GM12878 (cell line): Measurements from ENCODE around the gene NTPCR. TPM values are rescaled to one million over a fixed set of nuclear protein-coding genes. Genes with fewer than 3 reads are reported as not detected.

Experiments
- ATAC-seq: fragments of 200-7000 bp; cut with Tn5 transposase; 3 replicates; pipeline ENCODE4 v1.9.1; 2020; ENCODE audit warnings: mild to moderate bottlenecking, moderate library complexity
- BruUV-seq: library from RNA; stranded (reverse); fragments of 400-500 nt; replicated peaks from 2 replicates; lab custom pipeline; 2021; lab: Mats Ljungman, UMichigan
- CTCF ChIA-PET: fragments of 300-600 bp; sonication (Branson Sonifier 250); formaldehyde crosslinking; extraction: SDS; loops from one replicate; lab custom pipeline; 2021; ENCODE audit warnings: inconsistent platforms; lab: Yijun Ruan, JAX
- POLR2A ChIA-PET: fragments of 350-600 bp; formaldehyde crosslinking; extraction: SDS; loops from one replicate; lab custom pipeline; 2021; ENCODE audit warnings: inconsistent platforms; lab: Charles Lee
- RAD21 ChIA-PET: fragments of 300-600 bp; sonication (Branson Sonifier 250); formaldehyde crosslinking; loops from one replicate; lab custom pipeline; 2023; ENCODE audit warnings: antibody characterized with exemption; ENCODE audit not compliant: unreplicated experiment; lab: Charles Lee
- SMC1A ChIA-PET: fragments of 300-600 bp; sonication (Branson Sonifier 250); formaldehyde crosslinking; loops from one replicate; lab custom pipeline; 2023; ENCODE audit not compliant: unreplicated experiment, uncharacterized antibody; lab: Charles Lee
- DNase-seq: peaks from one replicate; pipeline ENCODE4 v3.0.0-alpha.2; 2011; ENCODE audit warnings: low read depth, low spot score
- FAIRE-seq: peaks from 3 replicates; lab custom pipeline; 2011; peaks lifted over from hg19 to GRCh38; lab: Jason Lieb, UNC
- H2AFZ ChIP-seq: 2 replicates; pipeline ENCODE4 v1.6.0; 2011; ENCODE audit warnings: low read depth, low read length, control low read depth; ENCODE audit not compliant: control insufficient read depth
- H3K27ac ChIP-seq: 2 replicates; pipeline ENCODE4 v1.5.1; 2011; ENCODE audit warnings: control low read depth; ENCODE audit not compliant: control insufficient read depth, insufficient read depth
- H3K27me3 ChIP-seq, 2 experiments: replicated peaks in 1 of 2; 2 replicates each; pipeline versions ENCODE4 v1.6.0 to v1.6.1; 2011; ENCODE audit warnings: low read length in 1 of 2; ENCODE audit not compliant: control insufficient read depth in 2 of 2, insufficient read depth in 2 of 2
- H3K36me3 ChIP-seq, 2 experiments: 2 replicates each; pipeline ENCODE4 v1.5.1; 2011; ENCODE audit warnings: low read length in 1 of 2; ENCODE audit not compliant: control insufficient read depth in 2 of 2, insufficient read depth in 2 of 2
- H3K4me1 ChIP-seq: 2 replicates; pipeline ENCODE4 v1.6.1; 2011; ENCODE audit warnings: mild to moderate bottlenecking, low read length, moderate library complexity, mixed read lengths; ENCODE audit not compliant: control insufficient read depth, insufficient read depth
- H3K4me2 ChIP-seq: 2 replicates; pipeline ENCODE4 v1.6.0; 2011; ENCODE audit warnings: control low read depth; ENCODE audit not compliant: control insufficient read depth, insufficient read depth
- H3K4me3 ChIP-seq: fragments of 200-600 bp; sonication (generic); 2 replicates; pipeline ENCODE4 v1.5.1; 2016
- H3K79me2 ChIP-seq: 2 replicates; pipeline ENCODE4 v1.6.0; 2011; ENCODE audit warnings: low read length; ENCODE audit not compliant: control insufficient read depth, insufficient read depth
- H3K9ac ChIP-seq: 2 replicates; pipeline ENCODE4 v1.8.0; 2011; ENCODE audit warnings: low read length, control low read depth, mixed read lengths; ENCODE audit not compliant: control insufficient read depth, insufficient read depth
- H3K9me3 ChIP-seq: replicated peaks from 3 replicates; pipeline ENCODE4 v1.5.1; 2011; ENCODE audit warnings: mild to moderate bottlenecking, low read length; ENCODE audit not compliant: control insufficient read depth, insufficient read depth
- H4K20me1 ChIP-seq: 2 replicates; pipeline ENCODE4 v1.6.0; 2011; ENCODE audit not compliant: control insufficient read depth, insufficient read depth
- CBFB ChIP-seq: IDR thresholded peaks from 2 replicates; pipeline ENCODE4 v1.6.1; 2016; ENCODE audit warnings: antibody characterized with exemption, low read depth
- CEBPB ChIP-seq, 2 experiments: fragments of 150-350 bp in 1 of 2; IDR thresholded peaks; 2 replicates each; pipeline ENCODE4 v1.6.1; 2012 to 2014; ENCODE audit warnings: low read depth in 2 of 2, low read length in 2 of 2, borderline replicate concordance in 1 of 2, inconsistent platforms in 1 of 2
- EP300 ChIP-seq, 2 experiments: fragments of 150-350 bp in 1 of 2; IDR thresholded peaks; 2 replicates each; pipeline ENCODE4 v1.6.1; 2011 to 2012; ENCODE audit warnings: low read depth in 2 of 2, low read length in 2 of 2, borderline replicate concordance in 1 of 2, improper control_type of control experiment in 1 of 2, inconsistent platforms in 1 of 2; ENCODE audit not compliant: control insufficient read depth in 1 of 2
- HDAC2 ChIP-seq: fragments of 200-600 bp; sonication (generic); IDR thresholded peaks from 2 replicates; pipeline ENCODE4 v1.6.1; 2017
- KAT2A ChIP-seq: conservative IDR thresholded peaks from 2 replicates; pipeline ENCODE4 v1.6.1; 2011; ENCODE audit warnings: low read depth, low read length; ENCODE audit not compliant: control insufficient read depth
- MAX ChIP-seq: IDR thresholded peaks from 2 replicates; pipeline ENCODE4 v1.6.1; 2012; ENCODE audit warnings: low read depth, low read length, improper control_type of control experiment
- MTA3 ChIP-seq: IDR thresholded peaks from 2 replicates; pipeline ENCODE4 v1.6.1; 2012; ENCODE audit warnings: low read length, inconsistent platforms, borderline replicate concordance
- MXI1 ChIP-seq: fragments of 150-350 bp; IDR thresholded peaks from 2 replicates; pipeline ENCODE4 v1.6.1; 2011; ENCODE audit warnings: low read depth, mild to moderate bottlenecking, inconsistent platforms, low read length, improper control_type of control experiment
- SMC3 ChIP-seq: IDR thresholded peaks from 2 replicates; pipeline ENCODE4 v1.6.1; 2011; ENCODE audit warnings: low read length, improper control_type of control experiment, borderline replicate concordance
- SUZ12 ChIP-seq: fragments of 200-600 bp; sonication (generic); IDR thresholded peaks from one replicate; pipeline ENCODE4 v1.6.1; 2018; ENCODE audit warnings: antibody characterized with exemption, mild to moderate bottlenecking; ENCODE audit not compliant: unreplicated experiment
- TBL1XR1 ChIP-seq: IDR thresholded peaks from 2 replicates; pipeline ENCODE4 v1.6.1; 2012; ENCODE audit warnings: low read depth, low read length, improper control_type of control experiment
- ZNF217 ChIP-seq: fragments of 450-650 bp; IDR thresholded peaks from 2 replicates; pipeline ENCODE4 v1.6.1; 2017; ENCODE audit warnings: antibody characterized with exemption, mild to moderate bottlenecking
- WGBS: methylation state at CpG from one replicate; pipeline ENCODE4 v1.1.6; 2016; ENCODE audit warnings: low lambda C conversion rate; ENCODE audit not compliant: insufficient replicate concordance, insufficient coverage; ENCODE audit errors: missing lambda C conversion rate; 5-methylcytosine and 5-hydroxymethylcytosine counted together
- in situ Hi-C: fragments of 300-500 bp; cut with MboI; formaldehyde crosslinking; loops from 9 replicates; pipeline ENCODE4 v1.14.3; 2018; ENCODE audit warnings: mixed read lengths
- intact Hi-C: fragments of 100-400 bp; cut with micrococcal nuclease; formaldehyde crosslinking; loops from one replicate; pipeline ENCODE4 v1.14.2; 2022; ENCODE audit not compliant: unreplicated experiment
- polyA plus RNA-seq, 11 experiments: library from polyadenylated mRNA; depleted of rRNA in 4 of 11; unstranded in 6 of 11; stranded (reverse) in 5 of 11; fragments of >200 nt; fragmentation: Nextera tagmentation in 4 of 11; fragmentation: Illumina TruSeq in 1 of 11; extraction: Ambion mirVana in 4 of 11; extraction: Trizol in 1 of 11; gene quantifications; 1 replicate in 1 of 11; 2 replicates in 10 of 11; pipeline versions ENCODE4 v1.2.1 to v1.2.3, GENCODE V29; 2011 to 2016; ENCODE audit warnings: inconsistent platforms in 2 of 11, missing spikeins in 2 of 11, low read depth in 1 of 11
- total RNA-seq, 4 experiments: library from RNA; depleted of rRNA in 3 of 4; stranded (reverse); fragments of >200 nt in 3 of 4; fragmentation: Illumina TruSeq in 1 of 4; extraction: Trizol in 1 of 4; gene quantifications; 2 replicates each; pipeline versions ENCODE4 v1.2.1 to v1.2.3, GENCODE V29; 2013 to 2021
- TF ChIP-seq, protein P1 (sequence below): IDR thresholded peaks from 2 replicates; pipeline ENCODE4 v1.6.1; 2011; ENCODE audit warnings: mild to moderate bottlenecking, low read depth, low read length, moderate library complexity; ENCODE audit not compliant: insufficient replicate concordance
- TF ChIP-seq, protein P2 (sequence below): IDR thresholded peaks from 2 replicates; pipeline ENCODE4 v1.6.1; 2011; ENCODE audit warnings: borderline replicate concordance, low read depth, mild to moderate bottlenecking, moderate library complexity, low read length; ENCODE audit not compliant: insufficient read depth, poor library complexity, severe bottlenecking
- TF ChIP-seq, protein P3 (sequence below): IDR thresholded peaks from 2 replicates; pipeline ENCODE4 v1.6.1; 2011; ENCODE audit warnings: low read depth, low read length, improper control_type of control experiment, borderline replicate concordance
- TF ChIP-seq, protein P4 (sequence below): IDR thresholded peaks from 2 replicates; pipeline ENCODE4 v1.6.1; 2012; ENCODE audit warnings: low read depth, low read length, improper control_type of control experiment

Gene NTPCR
- total and polyA plus RNA-seq, 10 of the 15 experiments (the other 5 are each of a cell fraction or from before 2014, with no cell fraction given) = 25.4 to 109 (median 56.6) TPM

DNA sequence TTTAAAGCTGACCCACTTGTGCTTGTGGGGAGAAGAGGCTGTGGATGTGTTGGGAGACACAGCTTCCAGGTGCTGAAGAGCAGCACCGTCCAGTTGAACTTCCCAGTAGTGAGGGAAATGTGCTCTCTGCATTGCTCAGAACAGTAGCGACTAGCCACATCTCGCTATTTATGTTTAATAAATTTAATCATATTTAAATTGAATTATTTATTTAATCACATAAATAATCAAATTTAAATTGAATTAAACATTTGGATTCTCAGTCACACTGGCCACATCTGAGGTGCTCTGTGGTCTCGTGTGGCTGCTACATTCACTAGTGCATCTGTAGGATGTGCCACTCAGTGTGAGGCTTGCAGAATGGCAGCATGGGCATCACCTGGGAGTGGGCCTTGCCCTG is 20.1 kb downstream of the NTPCR start (continued):
- TF ChIP-seq, protein P1, sequence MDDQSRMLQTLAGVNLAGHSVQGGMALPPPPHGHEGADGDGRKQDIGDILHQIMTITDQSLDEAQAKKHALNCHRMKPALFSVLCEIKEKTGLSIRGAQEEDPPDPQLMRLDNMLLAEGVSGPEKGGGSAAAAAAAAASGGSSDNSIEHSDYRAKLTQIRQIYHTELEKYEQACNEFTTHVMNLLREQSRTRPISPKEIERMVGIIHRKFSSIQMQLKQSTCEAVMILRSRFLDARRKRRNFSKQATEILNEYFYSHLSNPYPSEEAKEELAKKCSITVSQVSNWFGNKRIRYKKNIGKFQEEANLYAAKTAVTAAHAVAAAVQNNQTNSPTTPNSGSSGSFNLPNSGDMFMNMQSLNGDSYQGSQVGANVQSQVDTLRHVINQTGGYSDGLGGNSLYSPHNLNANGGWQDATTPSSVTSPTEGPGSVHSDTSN = no peak

DNA sequence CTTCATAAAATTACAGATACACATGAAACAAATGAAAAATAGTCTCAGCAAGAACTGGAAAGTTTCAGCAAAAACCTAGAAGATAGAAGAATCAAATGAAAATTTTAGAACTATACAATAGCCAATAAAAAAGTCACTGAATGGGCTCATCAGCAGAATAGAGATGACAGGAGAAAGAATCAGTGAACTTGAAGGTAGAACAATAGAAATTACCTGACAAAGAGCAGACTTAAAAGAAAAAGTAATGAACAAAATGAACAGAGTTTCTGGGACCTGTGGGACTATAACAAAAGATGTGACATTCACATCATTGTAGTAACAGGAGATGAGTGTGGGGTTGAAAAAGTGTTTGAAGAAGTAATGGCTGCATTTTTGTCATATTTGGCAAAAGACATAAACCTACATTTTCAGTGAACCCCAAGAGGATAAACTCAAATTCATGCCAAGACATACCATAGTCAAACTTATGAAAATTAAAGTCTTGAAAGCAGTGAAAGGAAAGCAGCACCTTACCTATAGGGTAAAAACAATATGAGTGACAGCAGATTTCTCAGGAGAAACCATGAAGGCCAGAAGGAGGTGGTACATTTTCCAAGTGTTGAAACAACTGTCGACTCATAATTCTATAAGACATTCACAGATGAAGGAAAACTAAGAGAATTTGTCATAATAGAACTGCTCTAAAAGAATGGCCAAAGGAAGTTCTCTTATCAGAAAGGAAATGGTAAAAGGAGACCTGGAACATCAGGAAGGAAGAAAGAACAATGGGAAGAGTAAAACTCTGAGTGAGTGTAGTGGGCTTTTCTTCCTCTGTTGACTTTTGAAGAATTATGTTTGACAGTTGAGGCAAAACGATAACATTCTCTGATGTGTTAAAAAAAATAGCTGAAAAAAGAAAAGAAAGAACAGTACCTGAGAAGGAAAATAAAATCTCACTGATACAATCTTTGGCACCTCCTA is 23.5 kb downstream of the NTPCR start:
- no peak for FAIRE-seq
- intact Hi-C loops = no loop called here
- BruUV-seq = no TSS peak

More for the DNA sequence above, 23.5 kb downstream of the NTPCR start:
- RAD21 ChIA-PET = no interaction called here
- WGBS = 100% methylated on average over 2 of the region's 2 CpGs
- H3K27ac ChIP-seq = no peak overlapping the region
- POLR2A ChIA-PET = no interaction called here
- H3K27me3 ChIP-seq = no peaks in the 10 kb centered on the region
- CTCF ChIA-PET = no interaction called here
- in situ Hi-C loops = no loop called here
- no peak overlapping the region for H3K4me2 ChIP-seq
- no peak overlapping the region for H3K9ac ChIP-seq
- no peak overlapping the region for H2AFZ ChIP-seq
- H4K20me1 ChIP-seq = no peaks in the 10 kb centered on the region
- H3K9me3 ChIP-seq = peaks cover 13% of the 10 kb centered on the region
- H3K36me3 ChIP-seq = peaks cover 10 to 16% of the 10 kb centered on the region in 2 experiments
- H3K79me2 ChIP-seq = no peaks in the 10 kb centered on the region
- DNase-seq (no peak), ATAC-seq (no peak)
- SMC1A ChIA-PET = no interaction called here
- H3K4me3 ChIP-seq = no peak overlapping the region
- peaks cover 4% of the 10 kb centered on the region for H3K4me1 ChIP-seq
- TF ChIP-seq MAX (no peak), EP300 (IDR thresholded peaks at IDR 0.05; ENCODE audit: borderline replicate concordance in 1 of 2, control insufficient read depth in 1 of 2, low read depth in 2 of 2, low read length in 2 of 2) (no peak), MTA3 (no peak), TBL1XR1 (no peak), SUZ12 (no peak), HDAC2 (no peak), KAT2A (no peak), MXI1 (no peak), ZNF217 (no peak), SMC3 (no peak), CEBPB (IDR thresholded peaks at IDR 0.05; ENCODE audit: borderline replicate concordance in 1 of 2, low read depth in 2 of 2, low read length in 2 of 2) (no peak), CBFB (no peak)
- TF ChIP-seq, protein P2, sequence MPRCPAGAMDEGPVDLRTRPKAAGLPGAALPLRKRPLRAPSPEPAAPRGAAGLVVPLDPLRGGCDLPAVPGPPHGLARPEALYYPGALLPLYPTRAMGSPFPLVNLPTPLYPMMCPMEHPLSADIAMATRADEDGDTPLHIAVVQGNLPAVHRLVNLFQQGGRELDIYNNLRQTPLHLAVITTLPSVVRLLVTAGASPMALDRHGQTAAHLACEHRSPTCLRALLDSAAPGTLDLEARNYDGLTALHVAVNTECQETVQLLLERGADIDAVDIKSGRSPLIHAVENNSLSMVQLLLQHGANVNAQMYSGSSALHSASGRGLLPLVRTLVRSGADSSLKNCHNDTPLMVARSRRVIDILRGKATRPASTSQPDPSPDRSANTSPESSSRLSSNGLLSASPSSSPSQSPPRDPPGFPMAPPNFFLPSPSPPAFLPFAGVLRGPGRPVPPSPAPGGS = no peak
- TF ChIP-seq, protein P3, sequence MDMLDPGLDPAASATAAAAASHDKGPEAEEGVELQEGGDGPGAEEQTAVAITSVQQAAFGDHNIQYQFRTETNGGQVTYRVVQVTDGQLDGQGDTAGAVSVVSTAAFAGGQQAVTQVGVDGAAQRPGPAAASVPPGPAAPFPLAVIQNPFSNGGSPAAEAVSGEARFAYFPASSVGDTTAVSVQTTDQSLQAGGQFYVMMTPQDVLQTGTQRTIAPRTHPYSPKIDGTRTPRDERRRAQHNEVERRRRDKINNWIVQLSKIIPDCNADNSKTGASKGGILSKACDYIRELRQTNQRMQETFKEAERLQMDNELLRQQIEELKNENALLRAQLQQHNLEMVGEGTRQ = no peak
- TF ChIP-seq, protein P4, sequence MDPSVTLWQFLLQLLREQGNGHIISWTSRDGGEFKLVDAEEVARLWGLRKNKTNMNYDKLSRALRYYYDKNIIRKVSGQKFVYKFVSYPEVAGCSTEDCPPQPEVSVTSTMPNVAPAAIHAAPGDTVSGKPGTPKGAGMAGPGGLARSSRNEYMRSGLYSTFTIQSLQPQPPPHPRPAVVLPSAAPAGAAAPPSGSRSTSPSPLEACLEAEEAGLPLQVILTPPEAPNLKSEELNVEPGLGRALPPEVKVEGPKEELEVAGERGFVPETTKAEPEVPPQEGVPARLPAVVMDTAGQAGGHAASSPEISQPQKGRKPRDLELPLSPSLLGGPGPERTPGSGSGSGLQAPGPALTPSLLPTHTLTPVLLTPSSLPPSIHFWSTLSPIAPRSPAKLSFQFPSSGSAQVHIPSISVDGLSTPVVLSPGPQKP = no peak
